ENCODE measurements around the gene FAM184B.

- TF ChIP-seq POLR2A (IDR thresholded peaks at IDR 0.05; ENCODE audit: low read length) (no peak), GATA1 (IDR thresholded peaks at IDR 0.05; ENCODE audit: low read depth, low read length) (no peak)
Observed at GRCh38 chr4:17701138-17701839, 80.1 kb downstream of the FAM184B start.

All from erythroblast (primary cell).